ENCODE data around the gene DPP9.

Gene DPP9

DNA sequence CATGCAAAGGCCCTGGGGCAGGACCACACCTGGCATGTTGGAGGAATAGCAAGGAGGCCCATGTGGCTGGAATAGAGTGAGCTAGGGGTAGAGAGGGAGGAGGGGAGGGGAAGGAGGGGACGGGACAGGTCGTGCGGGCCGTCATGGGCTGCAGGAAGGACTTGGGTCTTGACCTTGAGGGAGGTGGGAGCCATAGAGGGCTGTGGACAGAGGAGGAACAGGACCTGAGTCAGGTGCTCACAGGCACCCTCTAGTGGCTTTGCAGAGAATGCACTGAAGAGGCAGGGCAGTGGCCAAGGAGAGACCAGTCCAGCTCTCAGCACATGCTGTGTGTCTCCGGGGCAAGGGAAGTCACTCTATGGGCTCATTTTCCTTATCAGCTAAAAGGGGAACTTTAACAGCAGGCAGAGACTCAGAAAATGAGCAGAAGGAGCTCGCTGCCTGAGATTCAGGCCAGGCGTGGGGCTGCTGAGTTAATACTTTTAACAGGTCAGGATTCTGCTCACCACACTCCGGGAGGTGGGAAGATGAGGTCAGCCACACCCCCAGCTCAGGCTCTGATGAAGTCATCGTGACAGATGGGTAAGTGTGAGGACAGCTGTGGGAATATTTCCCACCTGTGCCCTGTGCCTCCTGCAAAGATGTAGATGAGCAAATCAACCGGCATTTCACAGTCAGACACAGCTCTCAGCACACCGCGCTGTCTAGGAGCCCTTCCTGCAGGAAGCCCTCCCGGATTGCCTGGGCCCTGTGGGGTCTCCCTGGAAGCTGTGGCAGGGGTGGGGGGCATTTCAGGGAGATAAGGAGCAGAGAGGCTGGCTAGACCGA lies 90.3 kb downstream of the DPP9 start:
- TF ChIP-seq, protein P1, sequence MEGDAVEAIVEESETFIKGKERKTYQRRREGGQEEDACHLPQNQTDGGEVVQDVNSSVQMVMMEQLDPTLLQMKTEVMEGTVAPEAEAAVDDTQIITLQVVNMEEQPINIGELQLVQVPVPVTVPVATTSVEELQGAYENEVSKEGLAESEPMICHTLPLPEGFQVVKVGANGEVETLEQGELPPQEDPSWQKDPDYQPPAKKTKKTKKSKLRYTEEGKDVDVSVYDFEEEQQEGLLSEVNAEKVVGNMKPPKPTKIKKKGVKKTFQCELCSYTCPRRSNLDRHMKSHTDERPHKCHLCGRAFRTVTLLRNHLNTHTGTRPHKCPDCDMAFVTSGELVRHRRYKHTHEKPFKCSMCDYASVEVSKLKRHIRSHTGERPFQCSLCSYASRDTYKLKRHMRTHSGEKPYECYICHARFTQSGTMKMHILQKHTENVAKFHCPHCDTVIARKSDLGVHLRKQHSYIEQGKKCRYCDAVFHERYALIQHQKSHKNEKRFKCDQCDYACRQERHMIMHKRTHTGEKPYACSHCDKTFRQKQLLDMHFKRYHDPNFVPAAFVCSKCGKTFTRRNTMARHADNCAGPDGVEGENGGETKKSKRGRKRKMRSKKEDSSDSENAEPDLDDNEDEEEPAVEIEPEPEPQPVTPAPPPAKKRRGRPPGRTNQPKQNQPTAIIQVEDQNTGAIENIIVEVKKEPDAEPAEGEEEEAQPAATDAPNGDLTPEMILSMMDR (IDR thresholded peaks at IDR 0.05; ENCODE audit: extremely low read depth, missing control alignments): peak; percentile 83
- DNase-seq (ENCODE audit: low spot score): peak; percentile 71

Data from GM20000 (cell line).